Measurements from ENCODE around the gene PARN. TPM values are rescaled to one million over a fixed set of nuclear protein-coding genes. Genes with fewer than 3 reads are reported as not detected.

Gene PARN
- total RNA-seq, 4 donors from 2014 or later, result 11.4 to 26.9 (median 20.7) TPM

GRCh38 chr16:14470788-14471187, 159.3 kb downstream of the PARN start:
- Histone ChIP-seq H3K4me1 (peaks cover 0 to 9% (median 0%) of the 10 kb centered on the region in 3 donors), H3K27ac (no peak overlapping the region), H3K36me3 (no peaks in the 10 kb centered on the region), H3K4me3 (no peak overlapping the region), H3K9me3 (no peaks in the 10 kb centered on the region), H3K27me3 (no peaks in the 10 kb centered on the region)
- 88 to 90% methylated on average over 2 of the region's 2 CpGs for WGBS, 2 donors
- TF ChIP-seq CTCF (IDR thresholded peaks at IDR 0.05) (no peak), POLR2A (IDR thresholded peaks at IDR 0.05) (no peak)
- intact Hi-C loops (cut with DNase I), result no loop called here
- DNase-seq, result no peak

GRCh38 chr16:14465799-14466198, 164.3 kb downstream of the PARN start:
- H3K27ac ChIP-seq, result no peak overlapping the region
- intact Hi-C loops (cut with DNase I), result no loop called here
- peaks cover 0 to 18% (median 0%) of the 10 kb centered on the region in 3 donors for H3K36me3 ChIP-seq
- H3K27me3 ChIP-seq, result no peaks in the 10 kb centered on the region
- peaks cover 0 to 16% (median 13%) of the 10 kb centered on the region in 3 donors for H3K9me3 ChIP-seq
- 92 to 96% methylated on average over 3 of the region's 3 CpGs for WGBS, 2 donors
- TF ChIP-seq POLR2A (IDR thresholded peaks at IDR 0.05) (no peak), CTCF (IDR thresholded peaks at IDR 0.05) (no peak)
- no peak overlapping the region for H3K4me3 ChIP-seq
- H3K4me1 ChIP-seq, result no peaks in the 10 kb centered on the region
- DNase-seq, result no peak

GRCh38 chr16:14464796-14465195, 165.3 kb downstream of the PARN start:
- Histone ChIP-seq H3K9me3 (peaks cover 0 to 16% (median 13%) of the 10 kb centered on the region in 3 donors), H3K4me3 (no peak overlapping the region), H3K27ac (no peak overlapping the region), H3K27me3 (no peaks in the 10 kb centered on the region), H3K4me1 (no peaks in the 10 kb centered on the region), H3K36me3 (peaks cover 0 to 21% (median 0%) of the 10 kb centered on the region in 3 donors)
- intact Hi-C loops (cut with DNase I), result no loop called here
- no peak for DNase-seq
- TF ChIP-seq CTCF (IDR thresholded peaks at IDR 0.05), result no peak
- no peak for TF ChIP-seq POLR2A (IDR thresholded peaks at IDR 0.05)
- WGBS, 2 donors, result 95 to 100% methylated on average over 2 of the region's 2 CpGs

GRCh38 chr16:14464192-14464591, 165.9 kb downstream of the PARN start:
- H3K4me3 ChIP-seq, result no peak overlapping the region
- no peaks in the 10 kb centered on the region for H3K4me1 ChIP-seq
- H3K36me3 ChIP-seq, result peaks cover 0 to 21% (median 0%) of the 10 kb centered on the region in 3 donors
- intact Hi-C loops (cut with DNase I), result no loop called here
- 94 to 97% methylated on average over 2 of the region's 2 CpGs for WGBS, 2 donors
- no peaks in the 10 kb centered on the region for H3K27me3 ChIP-seq
- no peak overlapping the region for H3K27ac ChIP-seq
- TF ChIP-seq CTCF (IDR thresholded peaks at IDR 0.05), result no peak
- TF ChIP-seq POLR2A (IDR thresholded peaks at IDR 0.05), result no peak
- H3K9me3 ChIP-seq, result peaks cover 0 to 16% (median 13%) of the 10 kb centered on the region in 3 donors
- DNase-seq, result no peak

- H3K4me1 ChIP-seq, result no peaks in the 10 kb centered on the region
- no peak overlapping the region for H3K27ac ChIP-seq
- H3K4me3 ChIP-seq, result no peak overlapping the region
- DNase-seq, result no peak
- WGBS, 2 donors, result 69 to 89% methylated on average over 3 of the region's 3 CpGs
- TF ChIP-seq CTCF (IDR thresholded peaks at IDR 0.05), result no peak
- TF ChIP-seq POLR2A (IDR thresholded peaks at IDR 0.05), result no peak
- no peaks in the 10 kb centered on the region for H3K27me3 ChIP-seq
- intact Hi-C loops (cut with DNase I), result no loop called here
- peaks cover 0 to 21% (median 0%) of the 10 kb centered on the region in 3 donors for H3K36me3 ChIP-seq
- peaks cover 0 to 16% (median 13%) of the 10 kb centered on the region in 3 donors for H3K9me3 ChIP-seq
These were observed 167.2 kb downstream of the PARN start for GRCh38 chr16:14462811-14463210.
